ENCODE data around the gene AKIP1. TPM values are rescaled to one million over a fixed set of nuclear protein-coding genes. Genes with fewer than 3 reads are reported as not detected.
"Not testable (repeated sequence)": the region's sequence is repeated elsewhere in the genome, so short reads cannot be mapped to it uniquely, and the experiment has no call there.

AKIP1 gene
- total RNA-seq, 2 experiments from 2014 or later: 25.2 to 28.2 TPM

DNA sequence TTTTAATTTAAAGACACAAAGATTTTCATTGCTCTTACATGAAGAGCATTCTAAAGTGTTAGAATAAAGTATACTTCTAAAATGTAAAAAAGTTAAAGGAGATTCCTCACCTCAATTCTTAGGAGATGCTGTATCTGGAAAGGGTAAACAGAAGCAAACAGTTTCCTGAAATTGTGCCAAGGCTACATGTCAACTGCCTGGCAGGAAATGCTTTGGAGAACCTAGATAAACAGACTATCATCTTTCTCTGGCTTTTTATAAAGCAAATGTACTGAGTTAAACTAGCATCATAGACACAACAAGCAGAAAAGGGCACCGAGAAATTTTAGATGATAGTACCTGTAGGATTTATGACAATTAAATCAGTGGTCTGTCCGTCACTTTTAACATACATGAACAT lies 24.7 kb upstream of the AKIP1 start:
- Histone ChIP-seq H3K27ac (ENCODE audit: low read depth, low read length, poor library complexity, severe bottlenecking) (no peak overlapping the region), H3K79me2 (ENCODE audit: insufficient read depth, low read depth, low read length) (no peaks in the 10 kb centered on the region), H3K4me1 (ENCODE audit: insufficient read depth, low read length, poor library complexity, severe bottlenecking) (no peaks in the 10 kb centered on the region), H3K4me3 (ENCODE audit: low read depth, low read length, poor library complexity, severe bottlenecking) (no peak overlapping the region), H3K9me3 (ENCODE audit: low read length) (no peaks in the 10 kb centered on the region), H4K20me1 (ENCODE audit: insufficient read depth, low read length) (no peaks in the 10 kb centered on the region), H3K9me2 (ENCODE audit: insufficient read depth, low read length) (no peaks in the 10 kb centered on the region), H3K36me3 (ENCODE audit: insufficient read depth, low read length) (no peaks in the 10 kb centered on the region), H2AFZ (ENCODE audit: low read length) (no peak overlapping the region), H3K4me2 (ENCODE audit: low read length) (no peak overlapping the region)
- intact Hi-C loops (cut with micrococcal nuclease; ENCODE audit: unreplicated experiment): no loop called here
- DNase-seq (ENCODE audit: low spot score): no peak
- ChIA-PET POLR2A (interaction anchor here (0.5 to 0.6 kb wide), 2 partner anchors 8 to 329 kb away, joined by 3 to 4 read pairs; no protein-coding TSS in a partner anchor), CTCF (ENCODE audit: unreplicated experiment) (no interaction called here)
- TF ChIP-seq, protein P1, sequence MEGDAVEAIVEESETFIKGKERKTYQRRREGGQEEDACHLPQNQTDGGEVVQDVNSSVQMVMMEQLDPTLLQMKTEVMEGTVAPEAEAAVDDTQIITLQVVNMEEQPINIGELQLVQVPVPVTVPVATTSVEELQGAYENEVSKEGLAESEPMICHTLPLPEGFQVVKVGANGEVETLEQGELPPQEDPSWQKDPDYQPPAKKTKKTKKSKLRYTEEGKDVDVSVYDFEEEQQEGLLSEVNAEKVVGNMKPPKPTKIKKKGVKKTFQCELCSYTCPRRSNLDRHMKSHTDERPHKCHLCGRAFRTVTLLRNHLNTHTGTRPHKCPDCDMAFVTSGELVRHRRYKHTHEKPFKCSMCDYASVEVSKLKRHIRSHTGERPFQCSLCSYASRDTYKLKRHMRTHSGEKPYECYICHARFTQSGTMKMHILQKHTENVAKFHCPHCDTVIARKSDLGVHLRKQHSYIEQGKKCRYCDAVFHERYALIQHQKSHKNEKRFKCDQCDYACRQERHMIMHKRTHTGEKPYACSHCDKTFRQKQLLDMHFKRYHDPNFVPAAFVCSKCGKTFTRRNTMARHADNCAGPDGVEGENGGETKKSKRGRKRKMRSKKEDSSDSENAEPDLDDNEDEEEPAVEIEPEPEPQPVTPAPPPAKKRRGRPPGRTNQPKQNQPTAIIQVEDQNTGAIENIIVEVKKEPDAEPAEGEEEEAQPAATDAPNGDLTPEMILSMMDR (conservative IDR thresholded peaks at IDR 0.05; ENCODE audit: low read length): no peak
- TF ChIP-seq EZH2phosphoT487 (IDR thresholded peaks at IDR 0.05; ENCODE audit: borderline replicate concordance, low read depth, low read length): no peak
- BruUV-seq (replicated peaks): no TSS peak

DNA sequence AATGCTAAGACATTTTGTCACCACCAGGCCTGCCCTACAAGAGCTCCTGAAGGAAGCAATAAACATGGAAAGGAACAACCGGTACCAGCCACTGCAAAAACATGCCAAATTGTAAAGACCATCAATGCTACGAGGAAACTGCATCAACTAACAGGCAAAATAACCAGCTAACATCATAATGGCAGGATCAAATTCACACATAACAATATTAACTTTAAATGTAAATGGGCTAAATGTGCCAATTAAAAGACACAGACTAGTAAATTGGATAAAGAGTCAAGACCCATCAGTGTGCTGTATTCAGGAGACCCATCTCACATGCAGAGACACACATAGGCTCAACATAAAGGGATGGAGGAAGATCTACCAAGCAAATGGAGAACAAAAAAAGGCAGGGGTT lies 19.8 kb upstream of the AKIP1 start:
- CTCF ChIA-PET (ENCODE audit: unreplicated experiment): not testable (repeated sequence)

DNA sequence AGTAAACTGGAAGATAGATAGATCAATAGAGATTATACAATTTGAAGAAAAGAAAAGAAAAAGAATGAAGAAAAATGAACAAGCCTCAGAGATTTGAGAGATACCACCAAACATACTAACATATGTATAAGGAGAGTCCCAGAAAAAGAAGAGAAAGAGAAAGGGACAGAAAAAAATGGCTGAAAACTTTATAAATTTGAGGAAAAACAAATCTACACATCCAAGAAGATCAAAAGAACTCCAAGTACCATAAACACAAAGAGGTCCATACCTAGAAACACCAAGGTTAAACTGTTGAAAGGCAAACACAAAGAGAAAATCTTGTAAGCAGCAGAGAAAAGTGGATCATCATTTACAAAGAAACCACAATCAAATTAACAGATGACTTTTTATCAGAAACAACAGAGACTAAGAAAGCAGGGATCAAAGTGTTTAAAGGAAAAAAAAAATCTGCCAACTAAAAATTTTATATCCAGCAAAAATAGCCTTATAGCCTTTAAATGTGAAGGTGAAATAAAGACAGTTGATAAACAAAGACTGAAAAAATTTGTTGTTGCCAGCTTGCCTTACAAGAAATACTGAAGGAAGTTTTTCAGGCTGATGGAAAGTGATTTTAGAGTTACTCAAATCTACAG lies 11.8 kb upstream of the AKIP1 start:
- DNase-seq (ENCODE audit: low spot score): no peak
- H3K36me3 ChIP-seq (ENCODE audit: insufficient read depth, low read length): no peaks in the 10 kb centered on the region
- H3K27ac ChIP-seq (ENCODE audit: low read depth, low read length, poor library complexity, severe bottlenecking): no peak overlapping the region
- TF ChIP-seq EZH2phosphoT487 (IDR thresholded peaks at IDR 0.05; ENCODE audit: borderline replicate concordance, low read depth, low read length): no peak
- TF ChIP-seq, protein P1 (conservative IDR thresholded peaks at IDR 0.05; ENCODE audit: low read length): no peak
- no peaks in the 10 kb centered on the region for H3K9me2 ChIP-seq (ENCODE audit: insufficient read depth, low read length)
- H3K4me2 ChIP-seq (ENCODE audit: low read length): no peak overlapping the region
- POLR2A ChIA-PET: interaction anchor here (1.1 kb wide), 1 partner anchor 9 kb away, joined by 3 read pairs; no protein-coding TSS in a partner anchor
- peaks cover 10% of the 10 kb centered on the region for H3K9me3 ChIP-seq (ENCODE audit: low read length)
- no peak overlapping the region for H3K4me3 ChIP-seq (ENCODE audit: low read depth, low read length, poor library complexity, severe bottlenecking)
- H3K79me2 ChIP-seq (ENCODE audit: insufficient read depth, low read depth, low read length): no peaks in the 10 kb centered on the region
- H3K4me1 ChIP-seq (ENCODE audit: insufficient read depth, low read length, poor library complexity, severe bottlenecking): no peaks in the 10 kb centered on the region
- CTCF ChIA-PET (ENCODE audit: unreplicated experiment): no interaction called here
- BruUV-seq (replicated peaks): no TSS peak
- H4K20me1 ChIP-seq (ENCODE audit: insufficient read depth, low read length): no peaks in the 10 kb centered on the region
- intact Hi-C loops (cut with micrococcal nuclease; ENCODE audit: unreplicated experiment): no loop called here
- H2AFZ ChIP-seq (ENCODE audit: low read length): no peak overlapping the region

More for the DNA sequence above, 19.8 kb upstream of the AKIP1 start:
- H3K36me3 ChIP-seq (ENCODE audit: insufficient read depth, low read length); H3K27ac ChIP-seq (ENCODE audit: low read depth, low read length, poor library complexity, severe bottlenecking); H3K4me1 ChIP-seq (ENCODE audit: insufficient read depth, low read length, poor library complexity, severe bottlenecking); intact Hi-C loops (cut with micrococcal nuclease; ENCODE audit: unreplicated experiment); BruUV-seq (replicated peaks); DNase-seq (ENCODE audit: low spot score); H3K4me3 ChIP-seq (ENCODE audit: low read depth, low read length, poor library complexity, severe bottlenecking); H3K9me2 ChIP-seq (ENCODE audit: insufficient read depth, low read length); H2AFZ ChIP-seq (ENCODE audit: low read length); H3K9me3 ChIP-seq (ENCODE audit: low read length); H3K79me2 ChIP-seq (ENCODE audit: insufficient read depth, low read depth, low read length); H3K4me2 ChIP-seq (ENCODE audit: low read length); H4K20me1 ChIP-seq (ENCODE audit: insufficient read depth, low read length): not testable (repeated sequence)
- POLR2A ChIA-PET: interaction anchor here (0.6 to 0.7 kb wide), 2 partner anchors 8 to 75 kb away, joined by 3 read pairs; no protein-coding TSS in a partner anchor

Data from OCI-LY7 (cell line).